ENCODE results near the gene EIF2S1.
"Not testable (repeated sequence)": the region's sequence is repeated elsewhere in the genome, so short reads cannot be mapped to it uniquely, and the experiment has no call there.

The EIF2S1 gene

DNA sequence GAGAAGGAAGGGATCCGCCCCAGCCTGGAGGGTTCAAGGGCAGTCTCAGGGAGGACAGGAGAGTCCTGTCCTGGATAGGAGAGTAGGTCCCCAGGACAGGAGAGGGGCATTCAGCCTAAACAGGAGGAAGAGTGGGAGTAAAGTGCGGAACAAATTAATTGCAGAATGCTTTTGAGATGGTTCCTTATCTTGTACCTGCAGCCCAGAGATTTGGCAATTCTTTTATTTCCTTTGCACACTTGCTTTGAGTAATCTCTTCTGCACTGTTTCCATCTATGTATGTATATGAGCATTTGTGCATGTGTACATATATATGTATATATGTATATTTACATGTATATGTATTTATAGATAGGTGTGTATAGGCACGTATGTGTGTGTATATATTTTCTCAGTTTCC lies 29.1 kb downstream of the EIF2S1 start:
- Mint-ChIP-seq H3K27me3 (no peaks in the 10 kb centered on the region), H3K9me3 (no peaks in the 10 kb centered on the region), H3K36me3 (ENCODE audit: low read depth) (peaks cover 25% of the 10 kb centered on the region), H3K27ac (no peak overlapping the region), H3K4me3 (no peak overlapping the region), H3K4me1 (ENCODE audit: low read depth) (no peaks in the 10 kb centered on the region)
- intact Hi-C loops (cut with micrococcal nuclease): no loop called here

DNA sequence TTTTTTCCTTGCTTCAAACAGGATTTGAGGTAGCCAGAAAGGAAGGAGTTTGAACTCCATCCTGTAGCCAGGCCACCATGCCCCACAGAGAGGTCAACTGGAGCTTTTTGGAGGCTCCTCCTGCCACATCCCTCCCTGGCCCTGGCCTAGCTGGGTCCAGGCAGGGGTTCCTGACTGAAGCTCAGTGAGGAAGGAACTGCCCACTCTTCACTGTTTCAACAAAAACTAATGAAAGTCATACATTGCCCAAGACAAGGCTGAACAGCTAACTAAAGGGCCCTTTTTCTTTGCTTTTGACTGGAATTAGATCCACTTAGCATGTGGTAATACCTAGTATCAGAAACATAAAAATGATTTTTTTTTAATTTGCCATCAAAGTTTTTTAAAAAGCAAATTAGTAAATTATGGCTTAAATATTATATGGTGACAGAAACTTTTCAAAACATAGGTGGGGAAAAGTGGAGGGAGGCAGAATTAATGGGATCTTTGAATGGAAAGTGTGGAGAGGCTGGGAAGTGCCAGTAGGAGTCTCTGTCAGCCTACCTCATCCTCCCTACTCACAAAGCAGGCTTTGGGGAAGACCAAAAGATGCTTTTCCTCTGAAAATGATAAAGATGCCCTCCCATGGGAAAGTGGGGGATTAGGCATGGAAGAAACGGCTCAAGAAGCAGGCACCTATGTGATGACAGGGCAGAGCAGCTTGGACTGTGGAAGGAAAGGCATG lies 29.8 kb downstream of the EIF2S1 start:
- Mint-ChIP-seq H3K36me3 (ENCODE audit: low read depth) (peaks cover 18% of the 10 kb centered on the region), H3K27me3 (no peaks in the 10 kb centered on the region), H3K9me3 (no peaks in the 10 kb centered on the region), H3K27ac (no peak overlapping the region), H3K4me3 (no peak overlapping the region), H3K4me1 (ENCODE audit: low read depth) (no peaks in the 10 kb centered on the region)
- intact Hi-C loops (cut with micrococcal nuclease): no loop called here

- Mint-ChIP-seq H3K9me3 (no peaks in the 10 kb centered on the region), H3K27me3 (no peaks in the 10 kb centered on the region), H3K27ac (no peak overlapping the region), H3K4me1 (ENCODE audit: low read depth) (no peaks in the 10 kb centered on the region), H3K36me3 (ENCODE audit: low read depth) (peaks cover 6% of the 10 kb centered on the region), H3K4me3 (no peak overlapping the region)
- intact Hi-C loops (cut with micrococcal nuclease): no loop called here
These were observed 31.1 kb downstream of the EIF2S1 start for GRCh38 chr14:67391268-67391667.

DNA sequence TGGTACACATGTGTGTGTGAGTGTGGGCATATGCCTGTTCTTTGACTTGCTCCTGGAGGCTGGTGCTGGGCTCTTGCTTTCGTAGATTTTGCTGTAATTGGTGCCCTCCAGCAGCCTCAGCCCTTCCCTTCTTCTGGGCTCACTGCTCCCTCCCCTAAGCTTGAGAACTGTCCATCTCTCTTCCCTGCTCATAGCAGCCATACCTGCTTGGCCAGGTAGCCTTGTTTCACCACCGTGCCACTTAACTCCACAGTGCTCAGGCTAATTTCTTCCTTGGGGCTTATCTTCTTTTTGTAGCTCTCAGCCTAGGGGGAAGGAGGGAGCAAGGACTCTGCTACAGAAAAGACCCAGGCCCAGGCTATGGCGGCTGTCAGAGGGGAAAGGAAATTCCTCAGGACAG lies 32.0 kb downstream of the EIF2S1 start:
- Mint-ChIP-seq H3K27me3 (peaks cover 3% of the 10 kb centered on the region), H3K9me3 (no peaks in the 10 kb centered on the region), H3K27ac (no peak overlapping the region), H3K4me1 (ENCODE audit: low read depth) (no peaks in the 10 kb centered on the region), H3K4me3 (no peak overlapping the region), H3K36me3 (ENCODE audit: low read depth) (no peaks in the 10 kb centered on the region)
- intact Hi-C loops (cut with micrococcal nuclease): no loop called here

- H3K27me3 Mint-ChIP-seq: peaks cover 3% of the 10 kb centered on the region
- no peaks in the 10 kb centered on the region for H3K4me1 Mint-ChIP-seq (ENCODE audit: low read depth)
- no peak overlapping the region for H3K27ac Mint-ChIP-seq
- H3K36me3 Mint-ChIP-seq (ENCODE audit: low read depth): no peaks in the 10 kb centered on the region
- H3K9me3 Mint-ChIP-seq: no peaks in the 10 kb centered on the region
- no peak overlapping the region for H3K4me3 Mint-ChIP-seq
- intact Hi-C loops (cut with micrococcal nuclease): no loop called here
These were observed 32.7 kb downstream of the EIF2S1 start for GRCh38 chr14:67392800-67393199.

- peaks cover 7% of the 10 kb centered on the region for H3K27me3 Mint-ChIP-seq
- H3K9me3 Mint-ChIP-seq: no peaks in the 10 kb centered on the region
- H3K27ac Mint-ChIP-seq: no peak overlapping the region
- intact Hi-C loops (cut with micrococcal nuclease): no loop called here
- H3K4me1 Mint-ChIP-seq (ENCODE audit: low read depth): no peaks in the 10 kb centered on the region
- H3K4me3 Mint-ChIP-seq: no peak overlapping the region
- no peaks in the 10 kb centered on the region for H3K36me3 Mint-ChIP-seq (ENCODE audit: low read depth)
These were observed 33.6 kb downstream of the EIF2S1 start for GRCh38 chr14:67393689-67394088.

GRCh38 chr14:67395086-67395875 lies 35.2 kb downstream of the EIF2S1 start:
- Mint-ChIP-seq H3K4me1 (ENCODE audit: low read depth) (no peaks in the 10 kb centered on the region), H3K27me3 (peaks cover 10% of the 10 kb centered on the region), H3K27ac (no peak overlapping the region), H3K4me3 (no peak overlapping the region), H3K9me3 (no peaks in the 10 kb centered on the region), H3K36me3 (ENCODE audit: low read depth) (no peaks in the 10 kb centered on the region)
- intact Hi-C loops (cut with micrococcal nuclease): no loop called here

- Mint-ChIP-seq H3K9me3 (no peaks in the 10 kb centered on the region), H3K36me3 (ENCODE audit: low read depth) (no peaks in the 10 kb centered on the region), H3K27ac (no peak overlapping the region), H3K4me1 (ENCODE audit: low read depth) (no peaks in the 10 kb centered on the region), H3K27me3 (peaks cover 10% of the 10 kb centered on the region), H3K4me3 (no peak overlapping the region)
- intact Hi-C loops (cut with micrococcal nuclease): no loop called here
These were observed 35.7 kb downstream of the EIF2S1 start for GRCh38 chr14:67395876-67396189.

DNA sequence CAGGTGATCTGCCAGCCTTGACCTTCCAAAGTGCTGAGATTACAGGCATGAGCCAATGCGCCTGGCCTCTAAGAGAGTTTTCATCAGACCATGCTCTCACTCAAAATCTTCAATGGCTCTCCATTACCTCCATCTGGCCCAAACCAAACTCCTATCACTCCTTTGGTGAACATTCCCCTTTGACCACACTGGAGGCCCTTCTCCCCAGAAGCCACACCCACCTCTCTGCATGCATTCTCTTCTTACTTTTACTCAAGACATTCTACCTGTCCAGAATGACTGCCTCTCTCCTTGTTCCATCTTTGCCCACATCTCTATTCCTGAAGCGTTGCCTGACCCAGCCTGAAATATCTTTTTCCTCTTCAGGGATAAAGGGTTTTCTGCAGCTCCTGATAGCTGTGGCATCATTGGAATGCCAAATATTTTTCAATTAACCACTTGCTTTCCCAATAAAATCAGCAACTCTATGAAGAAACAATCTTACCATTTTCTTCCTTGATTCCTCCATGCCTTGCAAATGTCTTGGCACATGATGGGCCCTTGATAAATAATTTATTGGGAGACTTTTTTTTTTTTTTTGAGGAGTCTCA lies 36.3 kb downstream of the EIF2S1 start:
- Mint-ChIP-seq H3K27me3 (peaks cover 10% of the 10 kb centered on the region), H3K4me1 (ENCODE audit: low read depth) (no peaks in the 10 kb centered on the region), H3K36me3 (ENCODE audit: low read depth) (no peaks in the 10 kb centered on the region), H3K9me3 (no peaks in the 10 kb centered on the region), H3K27ac (no peak overlapping the region), H3K4me3 (no peak overlapping the region)
- intact Hi-C loops (cut with micrococcal nuclease): no loop called here

DNA sequence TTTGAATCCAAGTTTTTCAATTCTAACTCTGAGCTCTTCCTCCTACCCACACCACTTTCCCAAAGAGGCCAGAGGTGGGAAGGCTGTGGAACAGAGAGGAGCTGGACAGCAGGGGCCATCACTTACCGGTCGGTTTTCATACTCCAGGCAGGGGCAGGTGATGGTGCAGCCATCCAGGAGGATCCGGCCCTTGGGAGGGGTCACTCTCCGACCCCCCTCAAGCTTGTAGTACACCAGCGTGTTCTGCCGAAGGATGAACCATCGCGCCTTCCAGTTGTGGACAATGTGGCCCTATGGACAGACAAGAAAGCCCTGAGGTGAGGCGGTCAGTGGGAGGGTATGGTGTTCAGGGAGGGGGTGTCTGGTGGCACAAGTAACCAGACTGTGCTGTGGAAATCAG lies 37.4 kb downstream of the EIF2S1 start:
- Mint-ChIP-seq H3K27me3 (peaks cover 10% of the 10 kb centered on the region), H3K36me3 (ENCODE audit: low read depth) (no peaks in the 10 kb centered on the region), H3K4me1 (ENCODE audit: low read depth) (no peaks in the 10 kb centered on the region), H3K9me3 (no peaks in the 10 kb centered on the region), H3K27ac (no peak overlapping the region), H3K4me3 (no peak overlapping the region)
- intact Hi-C loops (cut with micrococcal nuclease): no loop called here

GRCh38 chr14:67400434-67400833 lies 40.3 kb downstream of the EIF2S1 start:
- Mint-ChIP-seq H3K9me3 (no peaks in the 10 kb centered on the region), H3K4me3 (no peak overlapping the region), H3K36me3 (ENCODE audit: low read depth) (no peaks in the 10 kb centered on the region), H3K4me1 (ENCODE audit: low read depth) (no peaks in the 10 kb centered on the region), H3K27ac (no peak overlapping the region), H3K27me3 (peaks cover 10% of the 10 kb centered on the region)
- intact Hi-C loops (cut with micrococcal nuclease): no loop called here

DNA sequence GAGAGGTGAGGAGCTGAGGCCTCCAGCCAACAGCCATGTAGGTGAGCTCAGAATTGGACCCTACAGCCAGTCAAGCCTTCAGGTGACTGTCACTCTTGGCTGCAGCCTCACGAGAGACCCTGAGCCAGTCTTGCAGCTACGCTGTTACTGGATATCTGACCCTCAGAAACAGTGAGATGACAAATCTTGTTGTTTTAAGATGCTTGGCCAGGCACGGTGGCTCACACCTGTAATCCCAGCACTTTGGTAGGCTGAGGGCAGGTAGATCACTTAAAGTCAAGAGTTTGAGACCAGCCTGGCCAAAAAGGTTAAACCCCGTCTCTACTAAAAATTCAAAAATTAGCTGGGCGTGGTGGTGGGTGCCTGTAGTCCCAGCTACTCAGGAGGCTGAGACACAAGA lies 45.6 kb downstream of the EIF2S1 start:
- no peak overlapping the region for H3K4me3 Mint-ChIP-seq
- intact Hi-C loops (cut with micrococcal nuclease): no loop called here
- no peaks in the 10 kb centered on the region for H3K4me1 Mint-ChIP-seq (ENCODE audit: low read depth)
- no peak overlapping the region for H3K27ac Mint-ChIP-seq
- peaks cover 13% of the 10 kb centered on the region for H3K27me3 Mint-ChIP-seq
- H3K36me3 Mint-ChIP-seq (ENCODE audit: low read depth): no peaks in the 10 kb centered on the region
- H3K9me3 Mint-ChIP-seq: no peaks in the 10 kb centered on the region

DNA sequence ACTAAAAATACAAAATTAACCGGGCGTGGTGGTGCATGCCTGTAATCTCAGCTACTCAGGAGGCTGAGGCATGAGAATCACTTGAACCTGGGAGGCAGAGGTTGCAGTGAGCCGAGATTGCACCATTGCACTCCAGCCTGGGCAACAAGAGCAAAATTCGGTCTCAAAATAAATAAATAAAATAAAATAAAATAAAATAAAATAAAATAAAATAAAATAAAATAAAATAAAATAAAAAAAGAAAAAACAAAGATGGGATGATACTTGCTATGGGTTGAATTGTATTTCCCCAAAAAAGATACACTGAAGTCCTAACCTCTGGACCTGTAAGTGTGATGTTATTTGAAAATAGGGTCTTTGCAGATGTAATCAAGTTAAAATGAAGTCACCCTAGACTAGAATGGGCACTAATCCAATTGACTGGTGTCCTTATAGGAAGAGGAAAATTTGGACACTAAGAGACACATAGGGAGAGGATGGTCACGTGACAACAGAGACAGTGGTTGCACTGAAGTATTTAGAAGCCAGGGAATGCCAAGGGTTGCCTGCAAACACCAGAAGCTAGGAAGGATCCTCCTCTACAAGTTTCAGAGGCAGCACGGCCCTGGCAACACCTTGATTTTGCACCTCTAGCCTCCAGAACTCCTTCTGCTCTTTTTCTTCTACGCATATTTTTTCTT lies 48.1 kb downstream of the EIF2S1 start:
- peaks cover 10% of the 10 kb centered on the region for H3K4me1 Mint-ChIP-seq (ENCODE audit: low read depth)
- H3K27ac Mint-ChIP-seq; H3K4me3 Mint-ChIP-seq; H3K9me3 Mint-ChIP-seq; H3K36me3 Mint-ChIP-seq (ENCODE audit: low read depth); intact Hi-C loops (cut with micrococcal nuclease): not testable (repeated sequence)
- H3K27me3 Mint-ChIP-seq: peaks cover 32% of the 10 kb centered on the region

- Mint-ChIP-seq H3K4me3 (no peak overlapping the region), H3K27ac (no peak overlapping the region)
These were observed 49.3 kb downstream of the EIF2S1 start for GRCh38 chr14:67409461-67409860.

More at GRCh38 chr14:67409461-67409860, 49.3 kb downstream of the EIF2S1 start:
- intact Hi-C loops (cut with micrococcal nuclease): no loop called here
- H3K27me3 Mint-ChIP-seq: peaks cover 32% of the 10 kb centered on the region
- H3K36me3 Mint-ChIP-seq (ENCODE audit: low read depth): no peaks in the 10 kb centered on the region
- peaks cover 22% of the 10 kb centered on the region for H3K4me1 Mint-ChIP-seq (ENCODE audit: low read depth)
- H3K9me3 Mint-ChIP-seq: no peaks in the 10 kb centered on the region

All from dendritic cell treated with granulocyte-macrophage colony-stimulating factor and Interleukin-4, amounts not matched to agents 40 ng/mL and 50 ng/mL, for 4 days (primary cell).